K562 (cell line): ENCODE measurements around the gene LUC7L. TPM values are rescaled to one million over a fixed set of nuclear protein-coding genes. Genes with fewer than 3 reads are reported as not detected.
"Not testable (repeated sequence)": the region's sequence is repeated elsewhere in the genome, so short reads cannot be mapped to it uniquely, and the experiment has no call there.

ENCODE experiments used
- ATAC-seq: fragments of 200-7000 bp; cut with Tn5 transposase; 3 replicates; pipeline ENCODE4 v1.9.1; 2020; ENCODE audit warnings: moderate library complexity
- BruUV-seq: library from RNA; stranded (reverse); fragments of 400-500 nt; replicated peaks from 2 replicates; lab custom pipeline; 2021; lab: Mats Ljungman, UMichigan
- CTCF ChIA-PET: fragments of 300-600 bp; formaldehyde crosslinking; extraction: SDS; loops from one replicate; lab custom pipeline; 2021; ENCODE audit warnings: low intra/inter-chr PET ratio; lab: Yijun Ruan, JAX
- POLR2A ChIA-PET: fragments of 300-600, 350-650 bp; sonication (Branson Sonifier 250); formaldehyde crosslinking; extraction: SDS; loops from one replicate; lab custom pipeline; 2021; ENCODE audit warnings: antibody characterized with exemption, inconsistent platforms; lab: Yijun Ruan, JAX
- DNase-seq, 4 experiments: peaks; one replicate each; pipeline versions ENCODE4 v3.0.0 to v3.0.0-alpha.2; 2011 to 2018; ENCODE audit warnings: low spot score in 3 of 4, mixed read lengths in 3 of 4; ENCODE audit errors: extremely low read depth in 1 of 4
- FAIRE-seq: peaks from 2 replicates; lab custom pipeline; 2011; peaks lifted over from hg19 to GRCh38; lab: Jason Lieb, UNC
- H2AFZ ChIP-seq: 2 replicates; pipeline ENCODE4 v1.6.0; 2011; ENCODE audit warnings: low read depth, low read length, control low read depth, inconsistent platforms
- H3K27ac ChIP-seq: fragments of 200-600 bp; 3 replicates; pipeline ENCODE4 v1.8.0; 2011; ENCODE audit warnings: low read depth, mild to moderate bottlenecking, control low read depth, inconsistent platforms, low read length, moderate library complexity, mixed read lengths; ENCODE audit errors: extremely low read depth
- H3K27me3 ChIP-seq, 2 experiments: fragments of 300-600 bp in 1 of 2; 2 replicates in 1 of 2; 3 replicates in 1 of 2; pipeline versions ENCODE4 v1.6.0 to v1.8.0; 2011; ENCODE audit warnings: inconsistent platforms in 2 of 2, low read length in 2 of 2, mild to moderate bottlenecking in 1 of 2, mixed read lengths in 1 of 2, moderate library complexity in 1 of 2; ENCODE audit not compliant: control insufficient read depth in 2 of 2, insufficient read depth in 2 of 2
- H3K36me3 ChIP-seq: fragments of 300-600 bp; 3 replicates; pipeline ENCODE4 v1.8.0; 2011; ENCODE audit warnings: mild to moderate bottlenecking, low read length, inconsistent platforms; ENCODE audit not compliant: control insufficient read depth, insufficient read depth
- H3K4me1 ChIP-seq, 2 experiments: fragments of 200-600 bp in 1 of 2; replicated peaks in 1 of 2; 2 replicates in 1 of 2; 3 replicates in 1 of 2; pipeline versions ENCODE4 v1.5.1 to v1.8.0; 2011; ENCODE audit warnings: inconsistent platforms in 2 of 2, low read length in 2 of 2, mild to moderate bottlenecking in 1 of 2, mixed read lengths in 1 of 2, moderate library complexity in 1 of 2; ENCODE audit not compliant: control insufficient read depth in 2 of 2, insufficient read depth in 2 of 2
- H3K4me2 ChIP-seq: 2 replicates; pipeline ENCODE4 v1.6.1; 2011; ENCODE audit warnings: low read length, control low read depth, inconsistent platforms, mixed read lengths; ENCODE audit not compliant: insufficient read depth
- H3K4me3 ChIP-seq: fragments of 200-600 bp; sonication (generic), shearing (Covaris generic); 2 replicates; pipeline ENCODE4 v1.5.1; 2016; ENCODE audit warnings: control low read depth, inconsistent platforms
- H3K79me2 ChIP-seq: fragments of 200-600 bp; 3 replicates; pipeline ENCODE4 v1.8.0; 2011; ENCODE audit warnings: low read length, inconsistent platforms; ENCODE audit not compliant: control insufficient read depth, insufficient read depth
- H3K9ac ChIP-seq, 2 experiments: 2 replicates each; pipeline versions ENCODE4 v1.6.0 to v1.6.1; 2011; ENCODE audit warnings: low read depth in 2 of 2, low read length in 2 of 2, control low read depth in 1 of 2, inconsistent platforms in 1 of 2, mild to moderate bottlenecking in 1 of 2, mixed read lengths in 1 of 2; ENCODE audit not compliant: insufficient read depth in 1 of 2
- H3K9me1 ChIP-seq: one replicate; pipeline ENCODE4 v1.6.0; 2011; ENCODE audit warnings: inconsistent platforms, mild to moderate bottlenecking, low read length, moderate library complexity; ENCODE audit not compliant: control insufficient read depth, insufficient read depth
- H3K9me3 ChIP-seq: replicated peaks from 2 replicates; pipeline ENCODE4 v1.5.1; 2011; ENCODE audit warnings: low read depth, low read length, inconsistent platforms; ENCODE audit not compliant: control insufficient read depth, insufficient read depth
- H4K20me1 ChIP-seq: replicated peaks from 2 replicates; pipeline ENCODE4 v1.6.1; 2011; ENCODE audit warnings: low read length, inconsistent platforms, mixed read lengths; ENCODE audit not compliant: control insufficient read depth, insufficient read depth
- ARHGAP35 ChIP-seq: fragments of 450-650 bp; IDR thresholded peaks from 2 replicates; pipeline ENCODE4 v1.6.1; 2018; ENCODE audit not compliant: partially characterized antibody
- EHMT2 ChIP-seq: fragments of 450-650 bp; IDR thresholded peaks from 2 replicates; pipeline ENCODE4 v1.6.1; 2018; ENCODE audit warnings: antibody characterized with exemption
- HDAC2 ChIP-seq: fragments of 450-650 bp; IDR thresholded peaks from 2 replicates; pipeline ENCODE4 v1.6.1; 2016; ENCODE audit warnings: mild to moderate bottlenecking
- KDM1A ChIP-seq, 2 experiments: fragments of 450-650 bp; IDR thresholded peaks; 2 replicates each; pipeline ENCODE4 v1.6.1; 2016; ENCODE audit warnings: mild to moderate bottlenecking in 2 of 2
- MIER1 ChIP-seq: fragments of 450-650 bp; IDR thresholded peaks from 2 replicates; pipeline ENCODE4 v1.6.1; 2016; ENCODE audit warnings: antibody characterized with exemption, mild to moderate bottlenecking, low read depth
- MNT ChIP-seq, 2 experiments: fragments of 450-650 bp; conservative IDR thresholded peaks; 2 replicates each; pipeline ENCODE4 v1.6.1; 2017; ENCODE audit warnings: mild to moderate bottlenecking in 2 of 2, moderate library complexity in 2 of 2
- NFIC ChIP-seq: fragments of 450-650 bp; IDR thresholded peaks from 2 replicates; pipeline ENCODE4 v1.6.1; 2017; ENCODE audit warnings: mild to moderate bottlenecking, inconsistent platforms
- ZFP36 ChIP-seq: fragments of 150-350 bp; IDR thresholded peaks from 2 replicates; pipeline ENCODE4 v1.6.1; 2018; ENCODE audit warnings: low read length, low read depth; ENCODE audit not compliant: partially characterized antibody
- ZNF212 ChIP-seq: fragments of 450-650 bp; formaldehyde crosslinking; IDR thresholded peaks from 2 replicates; pipeline ENCODE4 v1.4.0; 2020; ENCODE audit warnings: mild to moderate bottlenecking
- ZNF695 ChIP-seq: fragments of 450-650 bp; formaldehyde crosslinking; IDR thresholded peaks from 2 replicates; pipeline ENCODE4 v1.4.0; 2020; ENCODE audit warnings: mild to moderate bottlenecking, moderate library complexity
- WGBS: fragments of 100-300 bp; shearing (Covaris generic); methylation state at CpG from one replicate; pipeline ENCODE4 v1.1.6; 2016; ENCODE audit warnings: low coverage, mixed read lengths; ENCODE audit not compliant: insufficient coverage; ENCODE audit errors: missing lambda C conversion rate; 5-methylcytosine and 5-hydroxymethylcytosine counted together
- in situ Hi-C: fragments of 300-500 bp; cut with MboI; formaldehyde crosslinking; loops from 4 replicates; pipeline ENCODE4 v1.15.0; 2018; ENCODE audit warnings: inconsistent platforms, mixed read lengths
- intact Hi-C: fragments of 100-400 bp; cut with micrococcal nuclease; formaldehyde crosslinking; loops from 2 replicates; pipeline ENCODE4 v1.14.2; 2022
- polyA plus RNA-seq, 8 experiments: library from polyadenylated mRNA; depleted of rRNA in 4 of 8; stranded (reverse) in 5 of 8; unstranded in 3 of 8; fragments of >200 nt; fragmentation: Nextera tagmentation in 2 of 8; fragmentation: Illumina TruSeq in 1 of 8; extraction: Ambion mirVana in 2 of 8; extraction: Trizol in 1 of 8; gene quantifications; 2 replicates each; pipeline versions ENCODE4 v1.2.1 to v1.2.3, GENCODE V29; 2011 to 2014; ENCODE audit warnings: inconsistent platforms in 1 of 8, missing spikeins in 1 of 8
- total RNA-seq, 7 experiments: library from RNA; depleted of rRNA in 6 of 7; stranded (reverse); fragments of >200 nt in 6 of 7; fragmentation: Illumina TruSeq in 2 of 7; extraction: Trizol in 2 of 7; gene quantifications; 2 replicates each; pipeline versions ENCODE4 v1.2.1 to v1.2.3, GENCODE V29; 2011 to 2021; ENCODE audit warnings: low replicate concordance in 1 of 7

Gene LUC7L
- total and polyA plus RNA-seq, 9 of the 15 experiments (the other 6 are each of a cell fraction or from before 2014, with no cell fraction given): 1.7 to 93.3 (median 59.5) TPM

- TF ChIP-seq MIER1 (0 out of 2 replicates have a peak, but pooled peaks have one; percentile 44), ZNF695 (CRISPR knock-in tag) (no peak), HDAC2 (0 out of 2 replicates have a peak, but pooled peaks have one; percentile 26), ARHGAP35 (peak; percentile 64), ZFP36 (peak; percentile 95), ZNF212 (CRISPR knock-in tag) (no peak), KDM1A (IDR thresholded peaks at IDR 0.05) (peak; percentile 73 to 77)
Measured at GRCh38 chr16:175011-175949, 54.0 kb downstream of the LUC7L start (continued).

GRCh38 chr16:173928-174769 lies 55.1 kb downstream of the LUC7L start:
- POLR2A ChIA-PET, CTCF ChIA-PET, ATAC-seq, H3K9me3 ChIP-seq, in situ Hi-C loops, intact Hi-C loops, BruUV-seq, H3K27me3 ChIP-seq, H2AFZ ChIP-seq, H4K20me1 ChIP-seq, H3K9me1 ChIP-seq: not testable (repeated sequence)
- peak overlapping the region; percentile 36; the same call in 2 of the 3 replicates for H3K27ac ChIP-seq
- 19% methylated on average over 4 of the region's 13 CpGs for WGBS
- peak overlapping the region; percentile 52 for H3K4me2 ChIP-seq
- DNase-seq (peak in 1 of 4 experiments; percentile 48), FAIRE-seq (peak; percentile 73)
- peak overlapping the region in 1 of 2 experiments; percentile 84; a peak in 2 of 4 replicates for H3K9ac ChIP-seq
- peaks cover 15% of the 10 kb centered on the region; the same call in 2 of the 3 replicates for H3K36me3 ChIP-seq
- 0 out of 2 replicates have a peak overlapping the region, but pooled peaks have one; percentile 8 for H3K4me3 ChIP-seq
- peaks cover 14 to 47% of the 10 kb centered on the region in 2 experiments; a peak in 4 of 5 replicates for H3K4me1 ChIP-seq
- H3K79me2 ChIP-seq: peaks cover 24% of the 10 kb centered on the region
- peak in 1 of 2 experiments; percentile 35; a peak in 1 of 4 replicates for TF ChIP-seq MNT (conservative IDR thresholded peaks at IDR 0.05)
- peak; percentile 85 for TF ChIP-seq EHMT2
- TF ChIP-seq NFIC: peak; percentile 86
- TF ChIP-seq MIER1: peak; percentile 75; the same call in 1 of the 2 replicates
